HG03045 (cell line): ENCODE measurements around the gene TRIM32.

Experiments used
- ATAC-seq: cut with Tn5 transposase; IDR thresholded peaks from one replicate; pipeline ENCODE4 v1.9.1; 2021; ENCODE audit warnings: mild to moderate bottlenecking, moderate library complexity; ENCODE audit not compliant: unreplicated experiment

The TRIM32 gene

DNA sequence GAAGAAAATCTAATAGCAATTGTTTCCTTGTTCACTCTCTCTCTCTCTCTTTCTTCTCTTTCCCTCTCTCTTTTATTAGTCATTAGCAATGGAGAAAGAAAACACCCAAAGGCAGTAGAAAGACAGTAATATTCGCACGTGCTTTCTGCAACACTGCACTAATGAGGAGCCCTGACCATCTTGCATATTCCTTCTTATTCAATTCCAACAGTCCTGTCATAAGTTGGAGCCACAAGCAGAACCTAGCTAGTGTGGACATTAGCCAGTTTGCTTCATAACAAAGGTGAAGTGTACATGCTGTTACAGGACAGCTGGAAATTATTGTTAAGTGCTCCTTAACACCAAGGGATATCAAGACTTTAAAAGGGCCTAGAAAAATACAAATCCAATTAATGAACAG is 63.4 kb downstream of the TRIM32 start:
- no peak for ATAC-seq
